H1 (cell line): ENCODE results near the gene RBM10. TPM values are rescaled to one million over a fixed set of nuclear protein-coding genes. Genes with fewer than 3 reads are reported as not detected.

Experiments
- CTCF ChIA-PET: fragments of 300-600 bp; sonication (Branson Sonifier 250); formaldehyde crosslinking; loops from one replicate; lab custom pipeline; 2021; ENCODE audit not compliant: partially characterized antibody; lab: Charles Lee
- POLR2A ChIA-PET: fragments of 300-600 bp; sonication (Branson Sonifier 250); formaldehyde crosslinking; loops from one replicate; lab custom pipeline; 2021; ENCODE audit warnings: inconsistent platforms; ENCODE audit not compliant: partially characterized antibody; lab: Charles Lee
- DNase-seq, 2 experiments: peaks; one replicate each; pipeline versions ENCODE4 v3.0.0 to v3.0.0-alpha.2; 2010 to 2022; ENCODE audit warnings: low spot score in 2 of 2, low read depth in 1 of 2, mixed read lengths in 1 of 2
- FAIRE-seq: peaks from 2 replicates; lab custom pipeline; 2011; peaks lifted over from hg19 to GRCh38; lab: Jason Lieb, UNC
- H2AFZ ChIP-seq: 2 replicates; pipeline ENCODE4 v1.8.1; 2012; ENCODE audit warnings: low read length, inconsistent platforms
- H2AK5ac ChIP-seq: 2 replicates; pipeline ENCODE4 v1.6.1; 2013; ENCODE audit warnings: low read depth, low read length
- H2BK120ac ChIP-seq: replicated peaks from 2 replicates; pipeline ENCODE3; 2013; ENCODE audit warnings: low read depth, low read length, inconsistent platforms
- H2BK12ac ChIP-seq: 2 replicates; pipeline ENCODE4 v1.6.1; 2013; ENCODE audit warnings: low read depth, low read length
- H2BK15ac ChIP-seq: 2 replicates; pipeline ENCODE4 v1.6.1; 2013; ENCODE audit warnings: low read length
- H2BK20ac ChIP-seq: 2 replicates; pipeline ENCODE4 v1.6.1; 2013; ENCODE audit warnings: low read length
- H2BK5ac ChIP-seq: 2 replicates; pipeline ENCODE4 v1.6.1; 2013; ENCODE audit warnings: low read depth, low read length
- H3K14ac ChIP-seq: 2 replicates; pipeline ENCODE4 v1.6.1; 2013; ENCODE audit warnings: inconsistent platforms; ENCODE audit not compliant: insufficient read length
- H3K18ac ChIP-seq: 2 replicates; pipeline ENCODE4 v1.6.1; 2013; ENCODE audit warnings: low read length; ENCODE audit errors: extremely low read depth
- H3K23ac ChIP-seq: 2 replicates; pipeline ENCODE4 v1.6.1; 2013; ENCODE audit warnings: inconsistent platforms; ENCODE audit not compliant: insufficient read length
- H3K23me2 ChIP-seq: 2 replicates; pipeline ENCODE4 v1.6.1; 2013; ENCODE audit warnings: low read depth, low read length
- H3K27ac ChIP-seq: 2 replicates; pipeline ENCODE4 v1.6.1; 2011; ENCODE audit warnings: low read depth, low read length, inconsistent platforms
- H3K27me3 ChIP-seq, 4 experiments: replicated peaks in 1 of 4; 1 replicate in 1 of 4; 2 replicates in 3 of 4; pipeline versions ENCODE4 v1.6.1 to v1.8.1; 2011 to 2013; ENCODE audit warnings: low read length in 3 of 4, mild to moderate bottlenecking in 3 of 4, inconsistent platforms in 2 of 4, mixed read lengths in 2 of 4, moderate library complexity in 1 of 4; ENCODE audit not compliant: control insufficient read depth in 3 of 4, insufficient read depth in 3 of 4; ENCODE audit errors: extremely low read depth in 1 of 4
- H3K36me3 ChIP-seq, 4 experiments: 2 replicates each; pipeline versions ENCODE4 v1.6.1 to v1.8.1; 2011 to 2013; ENCODE audit warnings: mild to moderate bottlenecking in 4 of 4, low read length in 3 of 4, moderate library complexity in 2 of 4, control low read depth in 1 of 4, inconsistent platforms in 1 of 4; ENCODE audit not compliant: insufficient read depth in 4 of 4, control insufficient read depth in 2 of 4
- H3K4ac ChIP-seq: replicated peaks from 2 replicates; pipeline ENCODE3; 2013; ENCODE audit warnings: low read length, low read depth, mixed read lengths, inconsistent platforms; ENCODE audit not compliant: insufficient read length
- H3K4me1 ChIP-seq, 4 experiments: replicated peaks in 1 of 4; 1 replicate in 1 of 4; 2 replicates in 3 of 4; pipeline versions ENCODE4 v1.6.1 to v1.8.1; 2011 to 2013; ENCODE audit warnings: low read length in 3 of 4, inconsistent platforms in 2 of 4, mixed read lengths in 1 of 4; ENCODE audit not compliant: insufficient read depth in 4 of 4, control insufficient read depth in 3 of 4
- H3K4me2 ChIP-seq, 2 experiments: 2 replicates each; pipeline versions ENCODE4 v1.6.1 to v1.8.1; 2011 to 2013; ENCODE audit warnings: low read depth in 2 of 2, low read length in 2 of 2, control low read depth in 1 of 2, inconsistent platforms in 1 of 2, mild to moderate bottlenecking in 1 of 2; ENCODE audit not compliant: insufficient read depth in 1 of 2
- H3K4me3 ChIP-seq, 4 experiments: fragments of 200-600, 300-600 bp in 1 of 4; sonication (generic), shearing (Covaris generic), sonication (Bioruptor Twin) in 1 of 4; 2 replicates each; pipeline versions ENCODE4 v1.5.1 to v1.8.1; 2011 to 2016; ENCODE audit warnings: low read length in 4 of 4, low read depth in 3 of 4, control low read depth in 2 of 4, inconsistent platforms in 2 of 4, mild to moderate bottlenecking in 2 of 4, mixed read lengths in 1 of 4, moderate library complexity in 1 of 4; ENCODE audit not compliant: insufficient read depth in 2 of 4; ENCODE audit errors: extremely low read depth in 1 of 4
- H3K56ac ChIP-seq: replicated peaks from 2 replicates; pipeline ENCODE3; 2013; ENCODE audit warnings: low read depth, mild to moderate bottlenecking, mixed read lengths, low read length, inconsistent platforms; ENCODE audit not compliant: insufficient read length
- H3K79me1 ChIP-seq: 2 replicates; pipeline ENCODE4 v1.6.1; 2013; ENCODE audit warnings: low read depth, low read length, control low read depth
- H3K79me2 ChIP-seq, 2 experiments: 2 replicates each; pipeline versions ENCODE4 v1.6.1 to v1.8.1; 2012 to 2013; ENCODE audit warnings: low read length in 2 of 2, mild to moderate bottlenecking in 2 of 2, inconsistent platforms in 1 of 2; ENCODE audit not compliant: insufficient read depth in 2 of 2, control insufficient read depth in 1 of 2
- H3K9ac ChIP-seq, 4 experiments: replicated peaks in 1 of 4; 1 replicate in 1 of 4; 2 replicates in 3 of 4; pipeline versions ENCODE4 v1.6.1 to v1.8.1; 2011 to 2013; ENCODE audit warnings: low read depth in 3 of 4, low read length in 3 of 4, control low read depth in 2 of 4, mild to moderate bottlenecking in 2 of 4, moderate library complexity in 2 of 4, inconsistent platforms in 1 of 4; ENCODE audit errors: extremely low read depth in 1 of 4
- H3K9me3 ChIP-seq, 2 experiments: 2 replicates each; pipeline versions ENCODE4 v1.6.1 to v1.8.1; 2012 to 2013; ENCODE audit warnings: mild to moderate bottlenecking in 2 of 2, moderate library complexity in 2 of 2, control low read depth in 1 of 2, inconsistent platforms in 1 of 2, low read depth in 1 of 2, low read length in 1 of 2, mixed read lengths in 1 of 2; ENCODE audit not compliant: insufficient read depth in 2 of 2
- H4K20me1 ChIP-seq, 2 experiments: replicated peaks in 1 of 2; 2 replicates each; pipeline versions ENCODE3 to v1.8.1; 2011 to 2013; ENCODE audit warnings: inconsistent platforms in 2 of 2, low read length in 2 of 2, mild to moderate bottlenecking in 1 of 2; ENCODE audit not compliant: insufficient read depth in 2 of 2, control insufficient read depth in 1 of 2
- H4K5ac ChIP-seq: 2 replicates; pipeline ENCODE4 v1.6.1; 2013; ENCODE audit warnings: low read length, low read depth, mixed read lengths, inconsistent platforms; ENCODE audit not compliant: insufficient read length
- H4K8ac ChIP-seq: 2 replicates; pipeline ENCODE4 v1.8.0; 2013; ENCODE audit warnings: mild to moderate bottlenecking, moderate library complexity, low read length, inconsistent platforms; ENCODE audit not compliant: insufficient read depth; ENCODE audit errors: extremely low read depth
- H4K91ac ChIP-seq: replicated peaks from 2 replicates; pipeline ENCODE3; 2013; ENCODE audit warnings: low read length, mixed read lengths, inconsistent platforms; ENCODE audit not compliant: insufficient read length
- BACH1 ChIP-seq: IDR thresholded peaks from 2 replicates; pipeline ENCODE4 v1.6.1; 2012; ENCODE audit warnings: low read length, improper control_type of control experiment
- CBX8 ChIP-seq: fragments of 300-800, 300-1000 bp; sonication (generic); IDR thresholded peaks from 2 replicates; pipeline ENCODE4 v1.7.1; 2016; ENCODE audit warnings: low read depth, low read length, borderline replicate concordance
- CTCF ChIP-seq, 3 experiments: IDR thresholded peaks; 1 replicate in 2 of 3; 2 replicates in 1 of 3; pipeline versions ENCODE4 v1.5.1 to v1.6.1; 2011; ENCODE audit warnings: low read length in 3 of 3, mild to moderate bottlenecking in 3 of 3, inconsistent platforms in 2 of 3, low read depth in 1 of 3, moderate library complexity in 1 of 3; ENCODE audit not compliant: insufficient read depth in 1 of 3; ENCODE audit errors: control extremely low read depth in 1 of 3
- E2F6 ChIP-seq: IDR thresholded peaks from 2 replicates; pipeline ENCODE4 v1.6.1; 2012; ENCODE audit warnings: inconsistent platforms
- JUND ChIP-seq: IDR thresholded peaks from 2 replicates; pipeline ENCODE4 v1.6.1; 2011; ENCODE audit warnings: mild to moderate bottlenecking, improper control_type of control experiment, low read length
- KDM1A ChIP-seq: fragments of 200-600, 300-600 bp; sonication (generic); IDR thresholded peaks from 2 replicates; pipeline ENCODE4 v1.7.1; 2016; ENCODE audit warnings: mild to moderate bottlenecking, low read length, borderline replicate concordance
- KDM5A ChIP-seq: fragments of 200-600 bp; IDR thresholded peaks from 2 replicates; pipeline ENCODE4 v1.7.1; 2012; ENCODE audit warnings: mild to moderate bottlenecking, low read length, inconsistent platforms, mixed read lengths
- POU5F1 ChIP-seq: IDR thresholded peaks from 2 replicates; pipeline ENCODE4 v1.6.1; 2011; ENCODE audit warnings: low read depth, mild to moderate bottlenecking, low read length, moderate library complexity
- SIRT6 ChIP-seq: IDR thresholded peaks from one replicate; pipeline ENCODE4 v1.7.1; 2012; ENCODE audit warnings: low read length, inconsistent platforms
- SP4 ChIP-seq: IDR thresholded peaks from 2 replicates; pipeline ENCODE4 v1.6.1; 2012; ENCODE audit warnings: low read length, inconsistent platforms
- TCF12 ChIP-seq: IDR thresholded peaks from 2 replicates; pipeline ENCODE4 v1.6.1; 2011; ENCODE audit warnings: low read depth, mild to moderate bottlenecking, low read length
- YY1 ChIP-seq: IDR thresholded peaks from 2 replicates; pipeline ENCODE4 v1.6.1; 2011; ENCODE audit warnings: low read depth, mild to moderate bottlenecking, low read length
- WGBS, 2 experiments: shearing (Covaris generic) in 1 of 2; methylation state at CpG; one replicate each; pipeline versions ENCODE4 v1.1.6 to v1.1.7; 2013 to 2015; ENCODE audit warnings: low lambda C conversion rate in 2 of 2, mixed read lengths in 2 of 2, inconsistent platforms in 1 of 2, low coverage in 1 of 2, missing lambda C conversion rate in 1 of 2; ENCODE audit not compliant: insufficient replicate concordance in 2 of 2, insufficient coverage in 1 of 2, insufficient read length in 1 of 2; ENCODE audit errors: extremely low coverage in 1 of 2, missing lambda C conversion rate in 1 of 2; 5-methylcytosine and 5-hydroxymethylcytosine counted together
- polyA plus RNA-seq, 7 experiments: library from polyadenylated mRNA; depleted of rRNA in 3 of 7; stranded (reverse) in 5 of 7; unstranded in 2 of 7; fragments of >200 nt in 5 of 7; fragments of 200-250 nt in 2 of 7; gene quantifications; 1 replicate in 5 of 7; 2 replicates in 1 of 7; 4 replicates in 1 of 7; pipeline versions ENCODE4 v1.2.1 to v1.2.3, GENCODE V29; 2011 to 2013; ENCODE audit warnings: missing spikeins in 2 of 7, mixed read lengths in 2 of 7
- total RNA-seq: library from RNA; stranded (reverse); fragmentation: NEBNext Ultra II Directional; extraction: Animal tissue kit (Norgen Biotek cat#: 25700); gene quantifications from 2 replicates; pipeline ENCODE4 v1.2.1, GENCODE V29; 2021

RBM10 gene
- total and polyA plus RNA-seq, 2 of the 8 experiments (the other 6 are each of a cell fraction or from before 2014, with no cell fraction given), result 35.7 to 64.0 TPM

- Histone ChIP-seq H3K14ac (no peak overlapping the region), H3K4me1 (no peaks in the 10 kb centered on the region), H3K36me3 (peaks cover 4 to 51% (median 29%) of the 10 kb centered on the region in 4 experiments; a peak in 7 of 8 replicates), H3K23me2 (no peaks in the 10 kb centered on the region), H3K27me3 (no peaks in the 10 kb centered on the region), H3K79me1 (no peaks in the 10 kb centered on the region), H4K20me1 (peaks cover 0 to 3% of the 10 kb centered on the region in 2 experiments), H2AFZ (no peak overlapping the region), H4K91ac (no peak overlapping the region), H3K79me2 (no peaks in the 10 kb centered on the region), H4K5ac (no peak overlapping the region), H3K23ac (no peak overlapping the region), H3K18ac (no peak overlapping the region), H2BK20ac (no peak overlapping the region), H2AK5ac (no peak overlapping the region), H3K4ac (no peak overlapping the region), H3K9ac (no peak overlapping the region), H3K27ac (no peak overlapping the region), H2BK120ac (no peak overlapping the region), H2BK12ac (no peak overlapping the region), H2BK15ac (no peak overlapping the region), H3K9me3 (no peaks in the 10 kb centered on the region), H3K4me2 (no peak overlapping the region), H4K8ac (no peak overlapping the region), H3K56ac (no peak overlapping the region), H2BK5ac (no peak overlapping the region), H3K4me3 (no peak overlapping the region)
- FAIRE-seq, result no peak
- DNase-seq, result no peak
- ChIA-PET CTCF (no interaction called here), POLR2A (interaction anchor here (1.3 to 1.4 kb wide), 2 partner anchors 12 to 26 kb away, joined by 3 to 6 read pairs; no protein-coding TSS in a partner anchor)
- WGBS, 2 experiments, result 88% methylated on average over 1 of the region's 2 CpGs; no CpG with 5 or more reads in 1 of the 2 experiments
- TF ChIP-seq KDM1A (no peak), CTCF (IDR thresholded peaks at IDR 0.05; ENCODE audit: control extremely low read depth in 1 of 3, insufficient read depth in 1 of 3, low read depth in 1 of 3, low read length in 3 of 3) (no peak), KDM5A (no peak), E2F6 (no peak), BACH1 (no peak), JUND (no peak), CBX8 (no peak), YY1 (no peak), POU5F1 (no peak), SIRT6 (no peak), TCF12 (no peak), SP4 (no peak)
These were observed 32.1 kb downstream of the RBM10 start for GRCh38 chrX:47177079-47177478.
